ENCODE measurements around the gene WT1. TPM values are rescaled to one million over a fixed set of nuclear protein-coding genes. Genes with fewer than 3 reads are reported as not detected.

Gene WT1
- total and polyA plus RNA-seq, 2 of the 8 experiments (the other 6 are each of a cell fraction or from before 2014, with no cell fraction given) = 0.05 to 0.17 TPM

DNA sequence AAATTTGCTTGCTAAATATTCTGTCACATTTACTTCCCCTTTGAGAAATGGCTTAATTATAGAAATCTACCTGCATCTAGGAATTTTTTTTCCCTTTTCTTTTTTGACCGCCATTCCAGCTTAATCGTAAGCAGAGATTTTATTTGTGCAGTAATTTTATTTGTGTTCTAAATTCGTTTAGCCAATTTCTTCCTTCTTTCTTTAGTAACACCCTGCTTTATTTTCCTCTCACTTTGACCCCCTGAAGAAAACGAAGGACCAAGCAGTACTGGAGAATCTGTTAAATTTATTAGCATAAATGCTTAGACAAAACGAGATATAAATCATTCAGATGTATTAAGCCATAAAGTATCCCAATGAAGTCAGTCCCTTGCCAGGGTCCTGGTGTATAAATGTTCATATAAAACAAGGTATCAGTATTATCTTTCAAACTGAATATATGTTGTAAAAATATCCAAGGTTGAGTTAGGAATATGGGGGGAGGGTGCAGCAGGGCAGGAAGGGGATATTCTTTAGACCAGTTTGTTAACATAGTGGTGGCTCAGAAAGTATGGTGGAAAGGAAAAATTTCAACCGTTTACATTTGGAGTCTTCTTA lies 5.1 kb upstream of the WT1 start (continued):
- TF ChIP-seq JUND (IDR thresholded peaks at IDR 0.05; ENCODE audit: low read length) = no peak
- TF ChIP-seq SP4 (IDR thresholded peaks at IDR 0.05; ENCODE audit: low read length) = no peak
- TF ChIP-seq EZH2 (IDR thresholded peaks at IDR 0.05; ENCODE audit: low read depth, low read length, severe bottlenecking) = no peak
- TF ChIP-seq CBX5 (IDR thresholded peaks at IDR 0.05; ENCODE audit: low read depth, low read length) = no peak
- no peak for TF ChIP-seq ZNF274 (IDR thresholded peaks at IDR 0.05; ENCODE audit: borderline replicate concordance, extremely low read depth, low read length)
- TF ChIP-seq SRF (IDR thresholded peaks at IDR 0.05; ENCODE audit: low read depth, low read length) = no peak

Data from H1 (cell line).